HG02678 (cell line): Measurements from ENCODE around the gene TMPRSS4.

Experiments
- ATAC-seq: cut with Tn5 transposase; IDR thresholded peaks from one replicate; pipeline ENCODE4 v1.9.1; 2021; ENCODE audit warnings: mild to moderate bottlenecking, moderate library complexity; ENCODE audit not compliant: unreplicated experiment

TMPRSS4 gene

GRCh38 chr11:118170882-118171268 is 94.0 kb downstream of the TMPRSS4 start:
- ATAC-seq: no peak
